Measurements from ENCODE around the gene CCDC121. TPM values are rescaled to one million over a fixed set of nuclear protein-coding genes. Genes with fewer than 3 reads are reported as not detected.
A peak's percentile ranks its signal among the peaks of the same experiment; 100 is the strongest.
"Not testable (repeated sequence)": the region's sequence is repeated elsewhere in the genome, so short reads cannot be mapped to it uniquely, and the experiment has no call there.

CCDC121 gene
- total RNA-seq, 4 donors from 2014 or later, result 2.7 to 6.2 (median 5.2) TPM

GRCh38 chr2:27613985-27614384, 14.8 kb downstream of the CCDC121 start:
- Histone ChIP-seq H3K36me3 (peaks cover 37 to 91% (median 68%) of the 10 kb centered on the region in 4 donors), H3K27me3 (no peaks in the 10 kb centered on the region), H3K4me3 (no peak overlapping the region), H3K27ac (replicated peaks in 1 of 4) (no peak overlapping the region), H3K9me3 (no peaks in the 10 kb centered on the region), H3K4me1 (no peaks in the 10 kb centered on the region)
- no peak for DNase-seq (ENCODE audit: extremely low spot score)
- intact Hi-C loops (cut with DNase I), result no loop called here
- WGBS, result 95% methylated on average over 2 of the region's 2 CpGs
- TF ChIP-seq CTCF (IDR thresholded peaks at IDR 0.05) (no peak), EP300 (IDR thresholded peaks at IDR 0.05) (no peak), POLR2AphosphoS5 (IDR thresholded peaks at IDR 0.05) (no peak), POLR2A (IDR thresholded peaks at IDR 0.05; ENCODE audit: low read depth) (no peak)

GRCh38 chr2:27606611-27607010, 22.2 kb downstream of the CCDC121 start:
- no peak overlapping the region for H3K27ac ChIP-seq (replicated peaks in 1 of 4)
- TF ChIP-seq POLR2AphosphoS5 (IDR thresholded peaks at IDR 0.05) (no peak), CTCF (IDR thresholded peaks at IDR 0.05) (no peak), POLR2A (IDR thresholded peaks at IDR 0.05; ENCODE audit: low read depth) (no peak), EP300 (IDR thresholded peaks at IDR 0.05) (no peak)
- no peaks in the 10 kb centered on the region for H3K27me3 ChIP-seq
- 96% methylated on average over 2 of the region's 2 CpGs for WGBS
- H3K9me3 ChIP-seq, result no peaks in the 10 kb centered on the region
- H3K36me3 ChIP-seq, result peaks cover 51 to 93% (median 77%) of the 10 kb centered on the region in 4 donors
- no peak overlapping the region for H3K4me3 ChIP-seq
- peak; percentile 24 for DNase-seq (ENCODE audit: extremely low spot score)
- H3K4me1 ChIP-seq, result no peaks in the 10 kb centered on the region
- intact Hi-C loops (cut with DNase I), result no loop called here

GRCh38 chr2:27596627-27597026, 32.2 kb downstream of the CCDC121 start:
- Histone ChIP-seq H3K9me3 (peaks cover 0 to 8% (median 2%) of the 10 kb centered on the region in 4 donors), H3K4me1 (peaks cover 0 to 17% (median 1%) of the 10 kb centered on the region in 4 donors), H3K36me3 (peaks cover 0 to 48% (median 24%) of the 10 kb centered on the region in 4 donors), H3K4me3 (no peak overlapping the region), H3K27me3 (no peaks in the 10 kb centered on the region), H3K27ac (replicated peaks in 1 of 4) (no peak overlapping the region)
- no peak for DNase-seq (ENCODE audit: extremely low spot score)
- WGBS, result 89% methylated on average over 1 of the region's 1 CpG
- intact Hi-C loops (cut with DNase I), result no loop called here
- no peak for TF ChIP-seq EP300 (IDR thresholded peaks at IDR 0.05)
- TF ChIP-seq POLR2A (IDR thresholded peaks at IDR 0.05; ENCODE audit: low read depth), result no peak
- TF ChIP-seq CTCF (IDR thresholded peaks at IDR 0.05), result no peak
- no peak for TF ChIP-seq POLR2AphosphoS5 (IDR thresholded peaks at IDR 0.05)

- peaks cover 0 to 36% (median 14%) of the 10 kb centered on the region in 4 donors for H3K36me3 ChIP-seq
- 95% methylated on average over 9 of the region's 9 CpGs for WGBS
- H3K4me3 ChIP-seq; intact Hi-C loops (cut with DNase I); H3K27ac ChIP-seq (replicated peaks in 1 of 4); H3K27me3 ChIP-seq; DNase-seq (ENCODE audit: extremely low spot score): not testable (repeated sequence)
- peaks cover 0 to 17% (median 1%) of the 10 kb centered on the region in 4 donors for H3K4me1 ChIP-seq
- peaks cover 0 to 17% (median 7%) of the 10 kb centered on the region in 4 donors for H3K9me3 ChIP-seq
Observed at GRCh38 chr2:27595412-27595811, 33.4 kb downstream of the CCDC121 start.

- H3K27ac ChIP-seq (replicated peaks in 1 of 4); intact Hi-C loops (cut with DNase I); H3K27me3 ChIP-seq; H3K4me3 ChIP-seq: not testable (repeated sequence)
- 96% methylated on average over 23 of the region's 45 CpGs for WGBS
- Histone ChIP-seq H3K4me1 (peaks cover 0 to 17% (median 1%) of the 10 kb centered on the region in 4 donors), H3K9me3 (peaks cover 0 to 25% (median 12%) of the 10 kb centered on the region in 4 donors), H3K36me3 (peaks cover 0 to 24% (median 4%) of the 10 kb centered on the region in 4 donors)
- peak; percentile 45 for DNase-seq (ENCODE audit: extremely low spot score)
Observed at GRCh38 chr2:27594020-27594703, 34.6 kb downstream of the CCDC121 start.
